Urinary bladder (tissue), 4 donors: ENCODE measurements around the gene MEPCE. TPM values are rescaled to one million over a fixed set of nuclear protein-coding genes. Genes with fewer than 3 reads are reported as not detected.
"Not testable (repeated sequence)": the region's sequence is repeated elsewhere in the genome, so short reads cannot be mapped to it uniquely, and the experiment has no call there.

ENCODE experiments used
- DNase-seq: peaks from one replicate; pipeline ENCODE4 v3.0.0-alpha.2; 2015; ENCODE audit errors: extremely low spot score
- H3K27ac ChIP-seq: one replicate; pipeline ENCODE4 v1.5.1; 2013; ENCODE audit warnings: low read depth, mild to moderate bottlenecking, moderate library complexity
- H3K36me3 ChIP-seq: one replicate; pipeline ENCODE4 v1.6.1; 2013; ENCODE audit warnings: mild to moderate bottlenecking, moderate library complexity; ENCODE audit not compliant: insufficient read depth
- H3K4me1 ChIP-seq: one replicate; pipeline ENCODE4 v1.6.1; 2013; ENCODE audit warnings: mild to moderate bottlenecking, moderate library complexity; ENCODE audit not compliant: insufficient read depth
- H3K4me3 ChIP-seq: one replicate; pipeline ENCODE4 v1.5.1; 2013; ENCODE audit warnings: low read depth, low read length
- WGBS: extraction: QIAGEN DNeasy Blood & Tissue Kit; methylation state at CpG from one replicate; pipeline ENCODE4 v1.1.7; 2013; 5-methylcytosine and 5-hydroxymethylcytosine counted together
- polyA plus RNA-seq: library from polyadenylated mRNA; stranded (reverse); fragments of 200-250 nt; gene quantifications from one replicate; pipeline ENCODE4 v1.2.3, GENCODE V29; 2013
- total RNA-seq: library from RNA; depleted of rRNA; stranded (reverse); fragments of >200 nt; gene quantifications from one replicate; pipeline ENCODE4 v1.2.3, GENCODE V29; 2014
- donor health status: healthy with polysubstance abuse.
- donor health status: healthy.

The MEPCE gene
- total and polyA plus RNA-seq, 2 donors, result 22.6 to 40.4 TPM

- no peak overlapping the region for H3K4me3 ChIP-seq
- no peaks in the 10 kb centered on the region for H3K36me3 ChIP-seq
- 40% methylated on average over 14 of the region's 14 CpGs for WGBS
- no peak for DNase-seq
- no peaks in the 10 kb centered on the region for H3K4me1 ChIP-seq
- no peak overlapping the region for H3K27ac ChIP-seq
These were observed 15.0 kb downstream of the MEPCE start for GRCh38 chr7:100444311-100445278.

DNA sequence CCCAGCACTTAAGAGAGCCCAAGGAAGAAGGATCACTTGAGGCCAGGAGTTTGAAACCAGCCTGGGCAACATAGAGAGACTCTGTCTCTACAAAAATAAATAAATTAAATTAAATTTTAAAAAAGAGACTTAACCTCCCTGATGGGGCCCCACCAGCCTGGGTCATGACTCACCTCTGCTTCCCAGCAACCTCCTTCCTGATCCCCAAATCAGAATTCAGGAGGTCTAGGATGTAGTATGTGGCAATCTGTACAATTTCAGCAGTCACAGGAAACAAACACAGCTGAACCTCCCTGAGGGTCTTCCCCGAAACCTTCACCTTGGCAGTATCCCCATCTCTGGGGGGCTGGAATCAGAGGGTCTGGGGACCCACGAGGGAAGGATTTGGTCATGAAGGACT is 16.4 kb downstream of the MEPCE start:
- no peak overlapping the region for H3K4me3 ChIP-seq
- DNase-seq, result no peak
- H3K36me3 ChIP-seq, result no peaks in the 10 kb centered on the region
- no peak overlapping the region for H3K27ac ChIP-seq
- 72% methylated on average over 2 of the region's 2 CpGs for WGBS
- no peaks in the 10 kb centered on the region for H3K4me1 ChIP-seq

GRCh38 chr7:100447363-100447762 is 17.7 kb downstream of the MEPCE start:
- 96% methylated on average over 8 of the region's 8 CpGs for WGBS
- DNase-seq, H3K36me3 ChIP-seq, H3K4me3 ChIP-seq, H3K4me1 ChIP-seq, H3K27ac ChIP-seq: not testable (repeated sequence)

DNA sequence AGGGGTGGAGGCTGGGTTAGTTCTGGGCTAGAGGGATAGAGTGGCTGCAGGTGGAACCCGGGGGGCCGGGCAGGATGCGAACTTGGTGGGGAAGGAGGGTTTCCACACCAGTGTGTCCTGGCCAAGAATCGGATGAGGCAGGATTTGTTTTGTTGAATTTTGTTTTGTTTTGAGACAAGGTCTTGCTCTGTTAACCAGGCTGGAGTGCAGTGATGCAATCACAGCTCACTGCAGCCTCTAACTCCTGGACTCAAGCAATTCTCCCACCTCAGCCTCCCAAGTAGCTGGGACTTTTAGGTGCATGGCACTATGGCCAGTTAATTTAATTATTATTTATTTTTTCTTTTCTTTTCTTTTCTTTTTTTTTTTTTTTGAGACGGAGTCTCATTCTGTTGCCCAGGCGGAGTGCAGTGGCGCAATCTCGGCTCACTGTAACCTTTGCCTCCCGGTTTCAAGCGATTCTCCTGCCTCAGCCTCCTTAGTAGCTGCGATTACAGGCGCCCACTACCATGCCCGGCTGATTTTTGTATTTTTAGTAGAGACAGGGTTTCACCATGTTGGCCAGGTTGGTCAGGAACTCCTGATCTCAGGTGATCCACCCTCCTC is 19.7 kb downstream of the MEPCE start:
- Histone ChIP-seq H3K4me1 (no peaks in the 10 kb centered on the region), H3K4me3 (no peak overlapping the region), H3K36me3 (no peaks in the 10 kb centered on the region), H3K27ac (no peak overlapping the region)
- no peak for DNase-seq
- WGBS, result 87% methylated on average over 13 of the region's 13 CpGs

- Histone ChIP-seq H3K27ac (no peak overlapping the region), H3K4me1 (no peaks in the 10 kb centered on the region)
- 85% methylated on average over 3 of the region's 3 CpGs for WGBS
These were observed 22.9 kb downstream of the MEPCE start for GRCh38 chr7:100452513-100452912.

DNA sequence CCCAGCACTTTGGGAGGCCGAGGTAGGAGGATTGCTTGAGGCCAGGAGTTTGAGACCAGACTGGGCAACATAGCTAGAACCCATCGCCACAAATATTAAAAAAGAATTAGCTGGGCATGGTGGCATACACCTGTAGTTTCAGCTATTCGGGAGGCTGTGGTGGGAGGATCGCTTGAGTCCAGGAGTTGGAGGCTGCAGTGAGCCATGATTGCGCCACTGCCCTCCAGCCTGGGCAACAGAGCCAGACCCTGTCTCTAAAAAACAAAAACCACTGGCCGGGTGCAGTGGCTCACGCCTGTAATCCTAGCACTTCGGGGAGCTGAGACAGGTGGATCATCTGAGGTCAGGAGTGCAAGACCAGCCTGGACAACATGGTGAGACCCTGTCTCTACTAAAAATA is 24.2 kb downstream of the MEPCE start:
- not testable (repeated sequence) for H3K4me1 ChIP-seq, H3K27ac ChIP-seq, H3K36me3 ChIP-seq, DNase-seq, H3K4me3 ChIP-seq
- 96% methylated on average over 8 of the region's 8 CpGs for WGBS

More at GRCh38 chr7:100452513-100452912, 22.9 kb downstream of the MEPCE start:
- H3K4me3 ChIP-seq, result no peak overlapping the region
- DNase-seq, result no peak
- H3K36me3 ChIP-seq, result no peaks in the 10 kb centered on the region

GRCh38 chr7:100455206-100455605 is 25.6 kb downstream of the MEPCE start:
- no peaks in the 10 kb centered on the region for H3K36me3 ChIP-seq
- no peak for DNase-seq
- H3K4me3 ChIP-seq, result no peak overlapping the region
- no peaks in the 10 kb centered on the region for H3K4me1 ChIP-seq
- H3K27ac ChIP-seq, result no peak overlapping the region
- whole genome bisulfite sequencing, result 85% methylated on average over 3 of the region's 3 CpGs

DNA sequence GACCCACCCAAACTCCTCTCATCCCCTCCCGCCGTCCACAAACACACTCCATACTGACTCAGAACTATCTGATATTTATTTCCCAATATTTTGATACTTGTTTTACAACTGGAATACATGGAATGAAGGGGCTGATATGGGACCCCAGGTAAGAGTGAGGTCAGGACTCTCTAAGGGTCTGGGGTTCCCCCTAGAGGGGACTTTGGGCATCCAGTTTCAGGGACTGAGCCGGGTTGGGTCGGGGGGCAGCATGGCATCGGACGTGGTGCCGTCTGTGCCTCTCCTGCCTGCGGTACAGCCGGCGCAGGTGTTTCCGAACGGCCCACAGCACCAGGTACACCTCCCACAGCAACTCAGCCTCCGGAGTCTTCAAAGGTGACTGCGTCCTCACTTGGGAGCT is 26.9 kb downstream of the MEPCE start:
- no peak for DNase-seq
- Histone ChIP-seq H3K4me1 (no peaks in the 10 kb centered on the region), H3K36me3 (no peaks in the 10 kb centered on the region), H3K4me3 (no peak overlapping the region), H3K27ac (no peak overlapping the region)
- WGBS, result 87% methylated on average over 14 of the region's 14 CpGs

DNA sequence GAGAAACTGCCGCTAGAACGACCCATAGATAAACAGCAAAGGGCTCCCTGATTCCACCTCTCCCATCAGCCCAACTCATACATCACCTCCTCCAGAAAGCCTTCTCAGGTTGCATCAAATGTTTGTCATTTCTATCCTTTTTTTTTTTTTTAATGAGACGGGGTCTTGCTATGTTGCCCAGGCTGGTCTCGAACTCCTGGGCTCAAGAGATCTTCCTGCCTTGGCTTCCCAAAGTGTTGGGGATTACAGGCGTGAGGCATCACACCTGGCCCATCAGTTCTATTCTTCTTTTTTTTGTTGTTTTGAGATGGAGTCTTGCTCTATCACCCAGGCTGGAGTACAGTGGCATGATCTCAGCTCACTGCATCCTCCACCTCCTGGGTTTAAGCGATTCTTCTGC is 27.4 kb downstream of the MEPCE start:
- WGBS, result 93% methylated on average over 6 of the region's 6 CpGs
- H3K4me3 ChIP-seq, result no peak overlapping the region
- no peaks in the 10 kb centered on the region for H3K4me1 ChIP-seq
- no peak overlapping the region for H3K27ac ChIP-seq
- DNase-seq, result no peak
- no peaks in the 10 kb centered on the region for H3K36me3 ChIP-seq

GRCh38 chr7:100464210-100464660 is 34.6 kb downstream of the MEPCE start, which contains the start of gene SPACDR:
Gene SPACDR, minus strand, starts transcription at chr7:100464260. Its CDS starts 235 bp downstream, at chr7:100464025.
- Histone ChIP-seq H3K27ac (no peak within 1 kb of the TSS), H3K4me1 (no peaks in the 10 kb centered on the region), H3K36me3 (peaks cover 2% of the 10 kb centered on the region), H3K4me3 (no peak within 1 kb of the TSS)
- DNase-seq, result no peak
- WGBS, result 87% methylated on average over 7 of the region's 7 CpGs

DNA sequence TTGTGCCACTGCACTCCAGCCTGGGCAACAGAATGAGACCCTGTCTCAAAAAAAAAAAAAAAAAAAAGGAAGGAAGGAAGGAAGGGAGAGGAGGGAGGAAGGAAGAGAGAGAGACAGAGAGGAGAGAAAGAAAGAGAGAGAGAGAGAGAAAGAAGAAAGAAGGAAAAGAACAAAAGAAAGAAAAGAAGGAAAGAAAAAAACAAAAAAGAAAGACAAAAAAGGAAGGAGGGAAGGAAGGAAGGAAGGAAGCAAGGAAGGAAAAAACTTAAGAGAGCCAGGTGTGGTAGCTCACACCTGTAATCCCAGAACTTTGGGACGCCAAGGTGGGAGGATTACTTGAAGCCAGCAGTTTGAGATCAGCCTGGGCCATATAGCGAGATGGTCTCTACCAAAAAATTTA is 35.2 kb downstream of the MEPCE start:
- H3K27ac ChIP-seq, result no peak overlapping the region
- H3K4me3 ChIP-seq, result no peak overlapping the region
- H3K4me1 ChIP-seq, result no peaks in the 10 kb centered on the region
- peaks cover 2% of the 10 kb centered on the region for H3K36me3 ChIP-seq
- WGBS, result 92% methylated on average over 2 of the region's 2 CpGs
- DNase-seq, result no peak

GRCh38 chr7:100465299-100465698 is 35.7 kb downstream of the MEPCE start:
- 74% methylated on average over 8 of the region's 8 CpGs for WGBS

DNA sequence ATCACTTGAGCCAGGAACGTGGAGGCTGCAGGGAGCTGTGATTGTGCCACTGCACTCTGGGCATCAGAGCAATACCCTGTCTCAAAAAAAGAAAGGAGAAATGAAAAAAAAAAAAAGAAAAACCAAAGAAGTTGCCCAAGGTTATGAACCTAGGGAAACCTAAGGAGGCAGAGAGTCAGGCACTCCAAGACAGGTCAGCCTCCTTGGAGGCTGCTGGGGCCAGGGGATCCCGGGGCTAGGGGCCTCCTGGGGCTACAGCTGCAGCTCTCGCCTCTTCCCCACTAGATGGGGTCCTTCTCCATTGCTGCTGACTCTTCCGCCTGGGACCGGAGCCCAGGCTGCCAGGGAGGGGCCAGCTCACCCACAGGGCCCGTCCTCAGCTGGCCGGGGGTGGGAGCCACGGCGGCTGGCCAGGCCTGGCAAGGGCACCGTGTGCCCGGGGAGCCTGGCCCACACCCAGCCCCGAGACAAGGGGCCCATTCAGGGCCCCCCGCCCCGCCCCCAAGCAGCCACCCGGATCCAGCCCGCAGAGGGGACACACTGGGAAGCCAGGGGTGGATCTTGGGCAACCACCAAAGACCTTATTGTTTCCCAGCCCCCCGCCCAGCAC is 36.2 kb downstream of the MEPCE start:
- DNase-seq, result no peak
- Histone ChIP-seq H3K4me3 (no peak overlapping the region), H3K4me1 (no peaks in the 10 kb centered on the region), H3K27ac (no peak overlapping the region), H3K36me3 (peaks cover 2% of the 10 kb centered on the region)
- WGBS, result 8% methylated on average over 17 of the region's 17 CpGs

More at GRCh38 chr7:100465299-100465698, 35.7 kb downstream of the MEPCE start:
- H3K27ac ChIP-seq, result no peak overlapping the region
- no peaks in the 10 kb centered on the region for H3K4me1 ChIP-seq
- peaks cover 2% of the 10 kb centered on the region for H3K36me3 ChIP-seq
- H3K4me3 ChIP-seq, result no peak overlapping the region
- no peak for DNase-seq
